BLaER1 (cell line): ENCODE data around the gene FBXO24.
A peak's percentile ranks its signal among the peaks of the same experiment; 100 is the strongest.

Experiments
- H3K27ac ChIP-seq: shearing (Covaris generic); formaldehyde crosslinking; 2 replicates; pipeline ENCODE4 v1.8.1; 2022
- H3K27me3 ChIP-seq: shearing (Covaris generic); formaldehyde crosslinking; 2 replicates; pipeline ENCODE4 v1.8.1; 2022
- H3K36me3 ChIP-seq: shearing (Covaris generic); formaldehyde crosslinking; 2 replicates; pipeline ENCODE4 v1.8.1; 2022
- H3K4me1 ChIP-seq: shearing (Covaris generic); formaldehyde crosslinking; 2 replicates; pipeline ENCODE4 v1.8.1; 2022
- H3K4me2 ChIP-seq: shearing (Covaris generic); formaldehyde crosslinking; 2 replicates; pipeline ENCODE4 v1.8.1; 2022
- H3K4me3 ChIP-seq: shearing (Covaris generic); formaldehyde crosslinking; 2 replicates; pipeline ENCODE4 v1.8.1; 2022
- H3K9ac ChIP-seq: shearing (Covaris generic); formaldehyde crosslinking; 2 replicates; pipeline ENCODE4 v1.8.1; 2022
- H3K9me3 ChIP-seq: shearing (Covaris generic); formaldehyde crosslinking; 2 replicates; pipeline ENCODE4 v1.8.1; 2022
- H4K20me1 ChIP-seq: shearing (Covaris generic); formaldehyde crosslinking; 2 replicates; pipeline ENCODE4 v1.8.1; 2022
- Cebpa-rat ChIP-seq: shearing (Covaris generic); IDR thresholded peaks from 2 replicates; pipeline ENCODE4 v1.8.1; 2022

Gene FBXO24

DNA sequence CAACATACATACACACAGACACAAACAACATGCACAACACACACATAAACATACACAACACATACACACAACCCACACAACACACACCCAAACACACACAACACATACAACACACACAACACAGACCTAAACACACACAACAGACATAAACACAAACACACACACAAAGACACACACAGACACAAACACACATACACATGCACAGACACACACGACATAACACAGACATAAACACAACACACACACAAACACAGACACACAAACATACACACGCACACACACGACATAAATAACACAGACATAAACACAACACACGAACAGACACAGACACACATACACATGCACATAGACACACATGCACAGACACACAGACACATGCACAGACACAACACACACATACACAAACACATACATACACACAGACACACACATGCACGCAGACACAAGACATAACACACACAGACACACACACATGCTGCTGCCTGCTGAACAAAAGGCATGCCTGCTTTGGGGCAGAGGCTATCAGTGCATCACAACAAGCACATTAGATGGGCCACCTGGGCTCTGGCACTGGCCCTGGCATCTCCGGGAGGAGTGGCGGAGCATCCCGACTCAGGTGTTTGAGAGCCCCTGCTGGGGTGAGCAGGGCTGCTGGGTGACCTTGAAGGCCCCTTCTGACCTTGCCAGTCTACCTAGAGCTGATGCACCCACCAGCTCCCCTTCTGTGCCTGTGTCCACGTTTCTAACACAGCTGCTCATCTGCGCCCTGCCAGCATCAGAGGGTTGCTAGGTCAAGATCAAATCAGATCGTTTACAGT is 5.5 kb upstream of the FBXO24 start:
- peaks cover 71% of the 10 kb centered on the region for H4K20me1 ChIP-seq
- TF ChIP-seq Cebpa-rat, result no peak
- peaks cover 35% of the 10 kb centered on the region for H3K4me1 ChIP-seq
- H3K9me3 ChIP-seq, result no peaks in the 10 kb centered on the region
- no peak overlapping the region for H3K4me2 ChIP-seq
- no peak overlapping the region for H3K9ac ChIP-seq
- no peaks in the 10 kb centered on the region for H3K27me3 ChIP-seq
- H3K4me3 ChIP-seq, result no peak overlapping the region
- peaks cover 69% of the 10 kb centered on the region for H3K36me3 ChIP-seq
- H3K27ac ChIP-seq, result no peak overlapping the region

- peak overlapping the region; percentile 98 for H3K4me3 ChIP-seq
- peaks cover 54% of the 10 kb centered on the region for H3K36me3 ChIP-seq
- peaks cover 38% of the 10 kb centered on the region for H3K4me1 ChIP-seq
- H3K9me3 ChIP-seq, result no peaks in the 10 kb centered on the region
- H4K20me1 ChIP-seq, result peaks cover 66% of the 10 kb centered on the region
- H3K9ac ChIP-seq, result peak overlapping the region; percentile 97
- peak overlapping the region; percentile 91 for H3K27ac ChIP-seq
- no peak for TF ChIP-seq Cebpa-rat
- H3K4me2 ChIP-seq, result peak overlapping the region; percentile 89
- no peaks in the 10 kb centered on the region for H3K27me3 ChIP-seq
Observed at GRCh38 chr7:100582041-100582579, 4.0 kb upstream of the FBXO24 start.

GRCh38 chr7:100582650-100583049 is 3.5 kb upstream of the FBXO24 start:
- Histone ChIP-seq H4K20me1 (peaks cover 61% of the 10 kb centered on the region), H3K9ac (peak overlapping the region; percentile 97), H3K27ac (peak overlapping the region; percentile 91), H3K4me2 (peak overlapping the region; percentile 89), H3K9me3 (no peaks in the 10 kb centered on the region), H3K36me3 (peaks cover 49% of the 10 kb centered on the region), H3K4me1 (peaks cover 44% of the 10 kb centered on the region), H3K27me3 (no peaks in the 10 kb centered on the region), H3K4me3 (peak overlapping the region; percentile 98)
- TF ChIP-seq Cebpa-rat, result no peak

- Histone ChIP-seq H3K9ac (peak overlapping the region; percentile 97), H4K20me1 (peaks cover 55% of the 10 kb centered on the region), H3K4me1 (peaks cover 45% of the 10 kb centered on the region), H3K4me2 (peak overlapping the region; percentile 89), H3K36me3 (peaks cover 41% of the 10 kb centered on the region), H3K4me3 (peak overlapping the region; percentile 98), H3K27me3 (no peaks in the 10 kb centered on the region), H3K9me3 (no peaks in the 10 kb centered on the region), H3K27ac (peak overlapping the region; percentile 91)
- TF ChIP-seq Cebpa-rat, result no peak
Observed at GRCh38 chr7:100583132-100584053, 2.7 kb upstream of the FBXO24 start.

DNA sequence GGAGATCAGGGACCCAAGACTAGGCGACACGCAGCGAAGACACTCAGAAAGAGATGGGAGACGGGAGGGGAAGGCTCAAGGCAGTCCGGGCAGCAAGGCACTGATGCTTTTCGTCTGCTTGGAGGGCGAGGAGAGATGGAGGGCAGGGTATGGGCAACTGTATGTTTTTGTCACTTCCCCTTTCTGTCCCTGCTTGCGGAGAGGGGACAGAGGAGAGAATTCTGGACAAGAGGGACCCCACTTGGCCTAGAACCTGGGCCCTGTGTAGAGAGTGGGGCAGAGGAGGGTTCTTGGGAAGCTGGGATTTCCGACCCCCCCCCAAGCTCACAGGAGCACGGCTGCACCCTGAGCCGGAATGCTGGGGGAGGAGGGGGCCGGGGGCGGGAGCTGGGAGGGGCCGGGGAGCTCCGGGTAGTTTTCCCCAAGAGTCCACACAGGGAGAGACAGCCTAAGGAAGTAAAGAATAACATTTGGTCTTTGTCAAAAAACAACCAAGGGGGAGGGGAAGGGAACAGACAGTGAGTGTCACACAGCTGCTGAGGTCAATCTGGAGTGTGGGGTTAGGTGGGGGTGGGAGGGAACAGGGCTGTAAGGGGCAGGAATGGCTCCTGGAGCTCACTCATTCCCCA is 2.0 kb upstream of the FBXO24 start:
- Histone ChIP-seq H3K4me3 (peak overlapping the region; percentile 98), H3K4me1 (peaks cover 45% of the 10 kb centered on the region), H3K27me3 (no peaks in the 10 kb centered on the region), H3K36me3 (peaks cover 34% of the 10 kb centered on the region), H3K27ac (peak overlapping the region; percentile 97), H4K20me1 (peaks cover 47% of the 10 kb centered on the region), H3K4me2 (peak overlapping the region; percentile 89), H3K9me3 (no peaks in the 10 kb centered on the region), H3K9ac (peak overlapping the region; percentile 97)
- TF ChIP-seq Cebpa-rat, result no peak

DNA sequence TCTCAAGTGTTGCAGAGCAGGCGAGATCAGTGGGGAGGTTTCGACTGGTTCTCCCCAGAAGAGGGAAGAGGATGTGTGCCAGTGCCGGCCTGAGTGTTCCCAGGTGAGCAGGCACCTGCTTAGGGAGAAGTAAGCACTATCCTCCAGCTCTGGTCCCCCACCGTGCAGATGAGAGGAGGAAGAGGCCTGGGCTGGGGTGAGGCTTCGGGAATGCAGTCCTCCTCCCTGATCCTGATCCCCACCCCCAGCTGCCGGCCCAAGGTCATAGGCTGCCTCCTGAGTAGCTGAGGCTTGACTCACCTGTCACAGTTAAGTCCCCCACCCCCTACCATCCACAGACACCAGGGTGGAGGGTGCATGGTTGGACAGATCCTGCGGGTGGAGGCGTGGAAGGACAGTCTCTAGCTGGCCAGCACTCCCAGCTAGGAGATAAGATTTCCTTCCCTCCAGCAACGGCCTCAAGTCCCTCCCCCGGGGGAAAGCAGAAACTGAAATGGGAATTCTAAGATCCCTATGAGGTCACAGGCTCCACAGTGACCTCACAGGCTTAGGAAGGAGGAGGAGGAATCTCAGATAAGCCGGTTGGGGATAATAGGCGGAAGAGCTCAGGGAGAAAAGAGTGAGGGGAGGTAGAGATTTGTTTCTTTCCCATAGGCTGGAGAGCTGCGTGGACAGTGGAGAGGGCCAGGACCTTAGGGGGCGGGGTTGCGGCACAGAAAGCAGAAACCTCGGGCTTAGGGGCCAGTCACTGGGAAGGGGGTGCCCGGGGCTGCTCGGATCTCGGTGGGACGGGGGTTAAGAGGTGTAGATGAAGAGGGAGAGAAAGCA is 1.2 kb upstream of the FBXO24 start:
- H3K27ac ChIP-seq, result peak overlapping the region; percentile 97
- peak overlapping the region; percentile 98 for H3K4me3 ChIP-seq
- peaks cover 26% of the 10 kb centered on the region for H3K36me3 ChIP-seq
- no peak for TF ChIP-seq Cebpa-rat
- H4K20me1 ChIP-seq, result peaks cover 47% of the 10 kb centered on the region
- peak overlapping the region; percentile 97 for H3K9ac ChIP-seq
- H3K4me1 ChIP-seq, result peaks cover 49% of the 10 kb centered on the region
- peak overlapping the region; percentile 89 for H3K4me2 ChIP-seq
- no peaks in the 10 kb centered on the region for H3K9me3 ChIP-seq
- 0 out of 2 replicates have a peak, but pooled peaks cover 3% of the 10 kb centered on the region for H3K27me3 ChIP-seq

GRCh38 chr7:100585511-100586265 is 440 bp upstream of the FBXO24 start, which contains the start of gene LRCH4:
Gene LRCH4, minus strand, starts transcription at chr7:100586129. Its CDS starts 29 bp downstream, at chr7:100586100.
- peak within 1 kb of the TSS; percentile 89 for H3K4me2 ChIP-seq
- peaks cover 45% of the 10 kb centered on the region for H4K20me1 ChIP-seq
- no peak for TF ChIP-seq Cebpa-rat
- peak within 1 kb of the TSS; percentile 97 for H3K9ac ChIP-seq
- H3K27ac ChIP-seq, result peak within 1 kb of the TSS; percentile 97
- H3K36me3 ChIP-seq, result peaks cover 18% of the 10 kb centered on the region
- peak within 1 kb of the TSS; percentile 98 for H3K4me3 ChIP-seq
- H3K27me3 ChIP-seq, result peaks cover 10% of the 10 kb centered on the region; the same call in 1 of the 2 replicates
- H3K4me1 ChIP-seq, result peaks cover 57% of the 10 kb centered on the region
- no peaks in the 10 kb centered on the region for H3K9me3 ChIP-seq

DNA sequence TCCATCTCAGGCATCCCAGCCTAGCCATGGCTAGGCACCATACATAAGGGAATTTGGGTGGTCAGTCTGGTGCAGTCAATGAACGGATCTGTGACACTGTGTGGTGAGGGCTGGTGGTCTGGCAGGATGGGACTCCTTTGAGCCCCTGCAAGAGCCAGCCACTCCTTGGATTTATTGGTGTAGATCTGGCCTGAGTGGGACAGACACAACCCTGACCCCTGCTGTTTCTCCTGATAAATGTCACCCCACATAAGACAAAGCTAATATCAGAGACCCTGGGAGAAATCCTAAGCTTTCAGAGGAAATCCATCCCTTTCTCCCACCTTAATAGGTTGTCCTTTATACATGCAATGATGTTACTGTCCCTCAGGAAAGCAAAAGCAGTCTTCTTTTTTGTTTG is 2.3 kb downstream of the FBXO24 start:
- no peak overlapping the region for H3K4me3 ChIP-seq
- no peaks in the 10 kb centered on the region for H3K9me3 ChIP-seq
- no peak overlapping the region for H3K9ac ChIP-seq
- no peak for TF ChIP-seq Cebpa-rat
- peaks cover 17% of the 10 kb centered on the region for H4K20me1 ChIP-seq
- no peaks in the 10 kb centered on the region for H3K36me3 ChIP-seq
- H3K4me2 ChIP-seq, result no peak overlapping the region
- no peak overlapping the region for H3K27ac ChIP-seq
- peaks cover 10% of the 10 kb centered on the region; the same call in 1 of the 2 replicates for H3K27me3 ChIP-seq
- H3K4me1 ChIP-seq, result peaks cover 31% of the 10 kb centered on the region
